Glutamatergic neuron (in vitro differentiated cells): ENCODE data around the gene MTF2. TPM values are rescaled to one million over a fixed set of nuclear protein-coding genes. Genes with fewer than 3 reads are reported as not detected.

ENCODE experiments used
- DNase-seq: peaks from one replicate; pipeline ENCODE4 v3.0.0; 2022
- H3K27ac Mint-ChIP-seq: one replicate; pipeline ENCODE4 v1.8.0; 2020; ENCODE audit warnings: mild to moderate bottlenecking, mixed read lengths, inconsistent platforms; ENCODE audit not compliant: unreplicated experiment
- H3K27me3 Mint-ChIP-seq: one replicate; pipeline ENCODE4 v1.8.0; 2020; ENCODE audit warnings: mild to moderate bottlenecking, moderate library complexity, mixed read lengths, inconsistent platforms; ENCODE audit not compliant: unreplicated experiment
- H3K36me3 Mint-ChIP-seq: one replicate; pipeline ENCODE4 v1.8.0; 2020; ENCODE audit warnings: mild to moderate bottlenecking, mixed read lengths, inconsistent platforms; ENCODE audit not compliant: unreplicated experiment
- H3K4me1 Mint-ChIP-seq: one replicate; pipeline ENCODE4 v1.8.0; 2020; ENCODE audit warnings: mild to moderate bottlenecking, low read depth, mixed read lengths, inconsistent platforms; ENCODE audit not compliant: unreplicated experiment
- H3K4me3 Mint-ChIP-seq: one replicate; pipeline ENCODE4 v1.8.0; 2020; ENCODE audit warnings: mild to moderate bottlenecking, mixed read lengths, inconsistent platforms; ENCODE audit not compliant: unreplicated experiment
- H3K9me3 Mint-ChIP-seq: one replicate; pipeline ENCODE4 v1.8.0; 2020; ENCODE audit warnings: mild to moderate bottlenecking, moderate library complexity, mixed read lengths, inconsistent platforms; ENCODE audit not compliant: unreplicated experiment
- total RNA-seq: library from RNA; stranded (reverse); fragmentation: NEBNext Ultra II Directional; extraction: Animal tissue kit (Norgen Biotek cat#: 25700); gene quantifications from one replicate; pipeline ENCODE4 v1.2.1, GENCODE V29; 2021; ENCODE audit not compliant: unreplicated experiment
- TF ChIP-seq, protein P1 (sequence below): fragments of 200-600 bp; sonication (generic); IDR thresholded peaks from one replicate; pipeline ENCODE4 v1.5.0; 2021; ENCODE audit not compliant: partially characterized antibody, unreplicated experiment

MTF2 gene
- total RNA-seq, 1 donor from 2014 or later, result 129 TPM

- TF ChIP-seq, protein P1, sequence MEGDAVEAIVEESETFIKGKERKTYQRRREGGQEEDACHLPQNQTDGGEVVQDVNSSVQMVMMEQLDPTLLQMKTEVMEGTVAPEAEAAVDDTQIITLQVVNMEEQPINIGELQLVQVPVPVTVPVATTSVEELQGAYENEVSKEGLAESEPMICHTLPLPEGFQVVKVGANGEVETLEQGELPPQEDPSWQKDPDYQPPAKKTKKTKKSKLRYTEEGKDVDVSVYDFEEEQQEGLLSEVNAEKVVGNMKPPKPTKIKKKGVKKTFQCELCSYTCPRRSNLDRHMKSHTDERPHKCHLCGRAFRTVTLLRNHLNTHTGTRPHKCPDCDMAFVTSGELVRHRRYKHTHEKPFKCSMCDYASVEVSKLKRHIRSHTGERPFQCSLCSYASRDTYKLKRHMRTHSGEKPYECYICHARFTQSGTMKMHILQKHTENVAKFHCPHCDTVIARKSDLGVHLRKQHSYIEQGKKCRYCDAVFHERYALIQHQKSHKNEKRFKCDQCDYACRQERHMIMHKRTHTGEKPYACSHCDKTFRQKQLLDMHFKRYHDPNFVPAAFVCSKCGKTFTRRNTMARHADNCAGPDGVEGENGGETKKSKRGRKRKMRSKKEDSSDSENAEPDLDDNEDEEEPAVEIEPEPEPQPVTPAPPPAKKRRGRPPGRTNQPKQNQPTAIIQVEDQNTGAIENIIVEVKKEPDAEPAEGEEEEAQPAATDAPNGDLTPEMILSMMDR, result no peak
- Mint-ChIP-seq H3K27me3 (peaks cover 3% of the 10 kb centered on the region), H3K27ac (no peak overlapping the region), H3K36me3 (no peaks in the 10 kb centered on the region), H3K4me3 (no peak overlapping the region), H3K9me3 (no peaks in the 10 kb centered on the region), H3K4me1 (peaks cover 5% of the 10 kb centered on the region)
- no peak for DNase-seq
Observed at GRCh38 chr1:93043057-93043557, 36.0 kb upstream of the MTF2 start.

- peaks cover 28% of the 10 kb centered on the region for H3K4me1 Mint-ChIP-seq
- no peak overlapping the region for H3K27ac Mint-ChIP-seq
- H3K36me3 Mint-ChIP-seq, result peaks cover 3% of the 10 kb centered on the region
- TF ChIP-seq, protein P1, result no peak
- H3K9me3 Mint-ChIP-seq, result peaks cover 8% of the 10 kb centered on the region
- H3K27me3 Mint-ChIP-seq, result peaks cover 8% of the 10 kb centered on the region
- no peak overlapping the region for H3K4me3 Mint-ChIP-seq
- DNase-seq, result no peak
Observed at GRCh38 chr1:93047618-93048017, 31.5 kb upstream of the MTF2 start.

DNA sequence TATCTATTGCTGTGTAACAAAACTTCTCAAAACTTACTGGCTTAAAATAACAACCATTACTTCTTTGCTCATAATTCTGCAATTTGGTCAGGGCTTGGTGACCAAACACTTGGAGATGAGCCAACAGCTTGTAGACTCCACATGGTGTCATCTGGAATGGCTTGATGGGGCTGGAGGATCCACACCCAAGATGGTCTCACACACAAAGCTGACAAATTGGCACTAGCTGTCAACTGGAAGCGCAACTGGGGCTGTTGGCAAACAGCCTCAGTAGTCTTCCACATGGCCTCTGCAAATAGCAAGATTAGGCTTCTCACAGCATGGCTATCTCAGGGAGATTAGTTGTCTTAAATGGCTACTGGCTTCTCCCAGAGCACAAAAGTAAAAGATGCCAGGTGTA is 27.1 kb upstream of the MTF2 start:
- no peak for DNase-seq
- peaks cover 45% of the 10 kb centered on the region for H3K4me1 Mint-ChIP-seq
- peaks cover 4% of the 10 kb centered on the region for H3K36me3 Mint-ChIP-seq
- no peak overlapping the region for H3K4me3 Mint-ChIP-seq
- TF ChIP-seq, protein P1, result no peak
- peaks cover 21% of the 10 kb centered on the region for H3K27me3 Mint-ChIP-seq
- H3K9me3 Mint-ChIP-seq, result peaks cover 22% of the 10 kb centered on the region
- H3K27ac Mint-ChIP-seq, result peak overlapping the region; percentile 98

- DNase-seq, result no peak
- H3K9me3 Mint-ChIP-seq, result peaks cover 22% of the 10 kb centered on the region
- TF ChIP-seq, protein P1, result no peak
- no peak overlapping the region for H3K27ac Mint-ChIP-seq
- H3K27me3 Mint-ChIP-seq, result peaks cover 21% of the 10 kb centered on the region
- peaks cover 33% of the 10 kb centered on the region for H3K4me1 Mint-ChIP-seq
- H3K4me3 Mint-ChIP-seq, result peak overlapping the region; percentile 35
- H3K36me3 Mint-ChIP-seq, result peaks cover 4% of the 10 kb centered on the region
Observed at GRCh38 chr1:93056214-93056613, 22.9 kb upstream of the MTF2 start.

- no peak for DNase-seq
- Mint-ChIP-seq H3K27me3 (peaks cover 21% of the 10 kb centered on the region), H3K36me3 (peaks cover 4% of the 10 kb centered on the region), H3K4me3 (no peak overlapping the region), H3K9me3 (peaks cover 22% of the 10 kb centered on the region), H3K27ac (no peak overlapping the region), H3K4me1 (peaks cover 33% of the 10 kb centered on the region)
- TF ChIP-seq, protein P1, result no peak
Observed at GRCh38 chr1:93056649-93057048, 22.4 kb upstream of the MTF2 start.
